Activated T-helper 9 cell treated with anti-CD3 and anti-CD28 coated beads, Interleukin-2, amount 50 U/mL, for 16 hours (primary cell): Measurements from ENCODE around the gene GMDS.

Experiments
- DNase-seq: peaks from one replicate; pipeline ENCODE4 v3.0.0-alpha.2; 2020; ENCODE audit warnings: low read depth

Gene GMDS

GRCh38 chr6:2099870-2100269 is 145.5 kb downstream of the GMDS start:
- no peak for DNase-seq

DNA sequence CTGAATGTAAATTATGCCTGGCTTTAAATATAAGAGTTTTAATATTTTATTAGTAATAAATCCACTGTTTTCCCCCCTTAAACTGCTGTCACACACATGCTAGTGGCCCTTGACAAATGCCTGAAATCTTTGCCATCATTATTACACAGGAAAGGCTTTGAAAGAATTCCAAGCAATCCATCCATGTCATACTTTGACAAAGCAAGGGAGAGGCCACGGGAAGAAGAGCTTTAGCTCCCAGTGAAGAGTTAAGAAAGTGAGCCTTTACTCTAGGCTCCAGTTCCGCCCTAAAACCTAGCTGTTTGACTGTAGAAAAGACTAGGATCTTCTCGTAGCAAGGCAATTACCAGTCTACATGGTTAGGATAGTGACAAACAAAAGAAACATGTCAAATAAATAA is 147.9 kb downstream of the GMDS start:
- DNase-seq: no peak

- no peak for DNase-seq
Measured at GRCh38 chr6:2094642-2095041, 150.8 kb downstream of the GMDS start.

- DNase-seq: no peak
Measured at GRCh38 chr6:2086326-2086965, 159.0 kb downstream of the GMDS start.

DNA sequence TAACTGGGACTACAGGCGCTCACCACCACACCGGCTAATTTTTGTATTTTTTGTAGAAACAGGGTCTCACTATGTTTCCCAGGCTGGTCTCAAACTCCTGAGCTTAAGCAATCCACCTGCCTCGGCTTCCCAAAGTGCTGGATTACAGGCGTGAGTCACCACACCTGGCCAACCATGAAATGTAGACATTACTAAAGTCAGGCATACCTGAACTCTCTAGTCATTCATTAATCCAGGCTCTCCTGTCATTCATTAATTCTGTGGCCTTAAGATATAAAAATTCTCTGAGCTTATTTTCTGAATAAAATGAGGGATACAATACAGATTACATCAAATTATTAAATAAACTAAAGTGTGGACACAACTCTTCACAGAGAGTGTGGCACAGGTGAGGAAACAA is 159.7 kb downstream of the GMDS start:
- DNase-seq: no peak

DNA sequence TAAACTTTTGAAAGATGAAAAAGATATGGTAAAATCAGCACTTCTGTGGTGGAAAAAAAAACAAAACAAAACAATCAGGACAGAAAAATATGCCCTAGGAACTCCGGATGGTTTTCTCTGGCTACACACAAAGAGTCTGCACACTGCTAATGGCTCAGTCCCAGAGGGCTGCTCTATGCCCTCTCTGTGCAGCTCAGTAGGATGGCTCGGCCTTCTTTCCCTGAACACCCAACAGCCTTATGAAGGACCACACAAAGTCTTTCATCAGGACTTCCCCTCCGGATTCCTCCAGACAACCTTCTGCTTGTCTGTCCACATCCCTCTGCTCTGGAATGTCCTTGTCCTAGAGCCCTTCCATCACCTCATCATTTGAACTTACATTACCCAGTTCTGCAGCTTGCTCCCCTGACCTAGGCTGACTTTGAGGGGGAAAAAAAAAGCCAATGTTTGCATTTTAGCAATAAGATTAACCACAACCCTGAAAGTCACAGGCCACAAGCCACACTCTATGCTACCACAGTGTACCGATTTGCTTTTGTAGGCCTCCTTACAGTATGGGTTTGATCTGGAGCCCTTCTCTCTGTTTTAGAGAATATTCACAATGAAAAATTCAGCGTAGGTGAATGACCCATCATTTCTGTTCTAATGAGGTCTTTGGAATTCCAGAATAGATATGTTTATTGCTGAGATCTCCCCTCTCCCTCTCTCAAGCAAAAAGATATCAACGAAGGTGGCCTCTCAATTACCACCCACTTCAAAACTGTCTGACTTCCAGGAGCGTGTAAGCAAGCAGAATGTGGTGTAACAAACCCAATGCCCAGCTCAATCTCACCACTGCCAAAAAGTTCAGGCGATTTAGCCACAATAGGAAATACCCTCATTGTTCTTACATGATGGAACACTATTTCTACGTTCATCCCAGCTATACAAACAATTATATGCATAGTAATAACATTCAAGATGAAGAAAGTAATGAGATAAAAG is 164.0 kb downstream of the GMDS start:
- no peak for DNase-seq

DNA sequence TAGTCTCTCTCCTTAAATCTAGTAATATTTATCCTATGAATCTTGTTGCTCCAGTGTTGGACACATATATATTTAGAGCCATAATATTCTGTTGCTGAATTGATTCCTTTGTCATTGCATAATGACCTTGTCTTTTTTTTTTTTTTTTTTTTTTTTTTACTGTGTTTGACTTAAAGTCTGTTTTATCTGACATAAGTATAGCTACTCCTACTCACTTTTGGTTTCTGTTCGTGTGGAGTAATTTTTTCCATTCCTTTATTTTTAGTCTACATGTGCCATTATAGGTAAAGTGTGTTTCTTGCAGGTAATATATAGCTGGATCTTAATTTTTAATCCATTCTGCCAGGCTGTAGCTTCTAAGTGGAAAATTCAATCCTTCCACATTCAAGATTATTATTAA is 166.5 kb downstream of the GMDS start:
- no peak for DNase-seq

DNA sequence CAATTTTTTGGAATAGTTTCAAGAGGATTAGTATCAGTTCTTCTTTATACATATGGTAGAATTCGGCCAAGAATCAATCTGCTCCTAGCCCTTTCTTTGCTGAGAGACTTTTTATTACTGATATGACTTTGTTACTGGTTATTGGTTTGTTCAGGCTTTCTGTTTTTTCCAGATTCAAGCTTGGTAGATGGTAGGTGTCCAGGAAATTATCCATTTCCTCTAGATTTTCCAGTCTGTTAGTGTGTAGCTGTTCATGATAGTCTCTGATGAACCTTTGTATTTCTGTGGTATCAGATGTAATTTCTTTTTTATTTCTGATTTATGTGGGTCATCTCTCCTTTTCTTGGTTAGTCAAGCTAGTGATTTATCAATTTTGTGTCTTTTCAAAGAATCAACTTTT is 167.6 kb downstream of the GMDS start:
- DNase-seq: no peak

DNA sequence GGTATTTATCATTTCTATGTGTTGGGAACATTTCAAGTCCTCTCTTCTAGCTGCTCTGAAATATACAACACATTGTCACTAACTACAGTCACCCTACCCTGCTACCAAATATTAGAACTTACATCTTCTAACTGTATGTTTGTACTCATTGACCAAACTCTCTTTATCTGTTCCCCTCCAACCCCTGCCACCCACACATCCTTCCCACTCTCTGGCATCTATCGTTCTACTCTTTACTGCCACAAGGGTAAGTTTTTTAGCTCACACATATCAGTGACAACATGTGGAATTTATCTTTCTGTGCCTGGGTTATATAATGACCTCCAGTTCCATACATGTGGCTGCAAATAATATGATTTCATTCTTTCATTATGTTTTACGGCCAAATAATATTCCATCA is 171.9 kb downstream of the GMDS start:
- no peak for DNase-seq

DNA sequence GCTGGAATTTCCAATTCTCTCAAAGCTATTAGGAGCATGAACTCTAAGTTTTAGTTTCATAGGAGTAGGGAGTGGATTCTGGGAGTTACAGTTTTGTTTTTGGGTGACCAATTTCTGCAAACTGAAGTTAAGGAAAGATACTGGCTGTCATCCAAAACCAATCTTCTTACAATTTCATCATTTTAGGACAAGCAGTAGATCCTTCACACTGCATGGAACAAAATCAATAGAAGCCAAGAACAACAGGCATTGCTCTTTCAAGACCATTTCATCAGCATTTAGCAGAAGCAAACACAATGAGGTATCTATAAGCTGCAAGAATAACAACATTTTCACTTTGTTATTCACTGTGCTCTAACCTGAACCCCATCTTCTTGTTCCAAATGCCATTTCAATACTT is 173.0 kb downstream of the GMDS start:
- DNase-seq: no peak

DNA sequence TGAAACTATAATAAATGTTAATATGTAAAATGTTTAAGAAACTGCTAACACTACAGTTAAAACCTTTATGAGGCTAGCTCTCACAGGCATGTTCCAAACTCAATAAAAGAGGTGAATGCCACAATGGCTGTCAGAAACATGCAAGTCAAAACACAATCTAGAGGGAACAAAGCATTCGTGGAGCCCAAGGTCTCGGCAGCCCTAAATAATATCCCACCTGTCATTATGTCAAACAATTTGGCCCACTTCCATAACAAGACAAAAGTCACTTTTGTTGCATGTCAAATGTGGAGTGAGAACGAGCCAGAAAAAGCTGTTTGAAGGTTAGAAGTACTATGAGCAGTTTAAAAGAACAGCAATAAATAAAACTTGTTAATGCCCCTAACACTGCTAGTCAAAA is 181.9 kb downstream of the GMDS start:
- no peak for DNase-seq

GRCh38 chr6:2061880-2062279 is 183.5 kb downstream of the GMDS start:
- no peak for DNase-seq

- DNase-seq: no peak
Measured at GRCh38 chr6:2055911-2056310, 189.5 kb downstream of the GMDS start.

GRCh38 chr6:2055143-2055542 is 190.3 kb downstream of the GMDS start:
- DNase-seq: no peak

GRCh38 chr6:2054516-2055067 is 190.8 kb downstream of the GMDS start:
- no peak for DNase-seq

DNA sequence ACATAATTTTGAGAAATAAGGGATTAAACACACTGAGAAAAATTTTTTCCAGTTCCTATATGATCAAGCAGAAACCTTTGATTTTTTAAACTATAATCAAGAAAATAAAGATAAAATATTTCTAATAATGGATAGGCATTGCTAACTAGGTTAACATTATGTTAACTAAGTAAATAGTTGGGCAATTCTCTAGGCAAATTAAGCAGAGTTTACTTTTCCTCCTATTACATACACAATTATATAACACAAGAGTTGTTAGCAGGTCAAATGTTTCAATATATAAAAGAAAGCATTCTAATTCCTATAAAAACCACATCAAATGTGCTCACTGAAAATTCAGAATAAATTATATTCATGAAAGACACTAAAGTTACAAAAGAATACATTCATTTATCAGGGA is 191.7 kb downstream of the GMDS start:
- no peak for DNase-seq

GRCh38 chr6:2047855-2048254 is 197.6 kb downstream of the GMDS start:
- DNase-seq: no peak

DNA sequence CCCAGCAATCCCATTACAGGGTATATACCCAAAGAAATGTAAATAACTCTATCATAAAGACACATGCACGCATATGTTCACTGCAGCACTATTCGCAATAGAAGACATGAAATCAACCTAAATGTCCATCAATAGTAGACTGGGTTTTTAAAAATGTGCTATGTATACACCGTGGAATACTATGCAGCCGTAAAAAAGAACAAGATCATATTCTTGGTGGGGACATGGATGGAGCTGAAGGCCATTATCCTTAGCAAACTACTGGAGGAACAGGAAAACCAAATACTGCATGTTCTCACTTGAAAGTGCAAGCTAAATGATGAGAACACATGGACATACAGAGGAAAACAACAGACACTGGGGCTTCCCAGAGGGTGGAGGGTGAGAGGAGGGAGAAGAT is 201.2 kb downstream of the GMDS start:
- DNase-seq: no peak

- DNase-seq: no peak
Measured at GRCh38 chr6:2042956-2043648, 202.3 kb downstream of the GMDS start.

- no peak for DNase-seq
Measured at GRCh38 chr6:2038092-2038491, 207.3 kb downstream of the GMDS start.

GRCh38 chr6:2037237-2037926 is 208.0 kb downstream of the GMDS start:
- DNase-seq: no peak

DNA sequence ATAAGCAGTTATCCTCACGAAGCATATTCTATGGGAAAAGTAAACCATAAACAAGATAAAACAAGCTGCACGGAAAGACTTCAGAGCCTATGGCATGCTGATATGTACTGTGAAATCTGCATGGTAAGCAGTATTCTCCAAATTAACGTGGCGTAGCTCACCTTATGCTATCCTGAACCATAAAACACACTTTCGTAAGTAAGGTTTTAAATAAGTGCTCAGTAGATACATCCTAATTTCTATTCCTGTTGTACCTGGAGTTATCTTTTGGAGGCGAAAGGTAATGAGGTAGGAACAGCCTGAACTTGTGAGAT is 208.7 kb downstream of the GMDS start:
- DNase-seq: no peak
